ENCODE measurements around the gene MCIDAS. TPM values are rescaled to one million over a fixed set of nuclear protein-coding genes. Genes with fewer than 3 reads are reported as not detected.

The MCIDAS gene
- total RNA-seq, 1 donor from 2014 or later: not detected

- no peak for DNase-seq
- no peak for TF ChIP-seq CTCF (IDR thresholded peaks at IDR 0.05; ENCODE audit: partially characterized antibody, unreplicated experiment)
- no peaks in the 10 kb centered on the region for H3K36me3 Mint-ChIP-seq (ENCODE audit: unreplicated experiment)
- H3K4me3 Mint-ChIP-seq (ENCODE audit: unreplicated experiment): peak overlapping the region; percentile 81
- peaks cover 58% of the 10 kb centered on the region for H3K27me3 Mint-ChIP-seq (ENCODE audit: unreplicated experiment)
- H3K4me1 Mint-ChIP-seq (ENCODE audit: low read depth, unreplicated experiment): peaks cover 8% of the 10 kb centered on the region
- peaks cover 10% of the 10 kb centered on the region for H3K9me3 Mint-ChIP-seq (ENCODE audit: unreplicated experiment)
- H3K27ac Mint-ChIP-seq (ENCODE audit: unreplicated experiment): peak overlapping the region; percentile 50
These were observed 732 bp upstream of the MCIDAS start for GRCh38 chr5:55227664-55228430.

GRCh38 chr5:55226027-55226933 lies 835 bp downstream of the MCIDAS start:
- H3K27ac Mint-ChIP-seq (ENCODE audit: unreplicated experiment): no peak overlapping the region
- H3K9me3 Mint-ChIP-seq (ENCODE audit: unreplicated experiment): peaks cover 8% of the 10 kb centered on the region
- H3K4me1 Mint-ChIP-seq (ENCODE audit: low read depth, unreplicated experiment): peaks cover 3% of the 10 kb centered on the region
- no peaks in the 10 kb centered on the region for H3K36me3 Mint-ChIP-seq (ENCODE audit: unreplicated experiment)
- H3K4me3 Mint-ChIP-seq (ENCODE audit: unreplicated experiment): peak overlapping the region; percentile 38
- peak; percentile 89 for DNase-seq
- TF ChIP-seq CTCF (IDR thresholded peaks at IDR 0.05; ENCODE audit: partially characterized antibody, unreplicated experiment): peak; percentile 91
- peaks cover 61% of the 10 kb centered on the region for H3K27me3 Mint-ChIP-seq (ENCODE audit: unreplicated experiment)

GRCh38 chr5:55225346-55225745 lies 1.8 kb downstream of the MCIDAS start:
- H3K36me3 Mint-ChIP-seq (ENCODE audit: unreplicated experiment): no peaks in the 10 kb centered on the region
- DNase-seq: no peak
- H3K9me3 Mint-ChIP-seq (ENCODE audit: unreplicated experiment): peaks cover 8% of the 10 kb centered on the region
- H3K27me3 Mint-ChIP-seq (ENCODE audit: unreplicated experiment): peaks cover 55% of the 10 kb centered on the region
- no peak overlapping the region for H3K4me3 Mint-ChIP-seq (ENCODE audit: unreplicated experiment)
- no peak for TF ChIP-seq CTCF (IDR thresholded peaks at IDR 0.05; ENCODE audit: partially characterized antibody, unreplicated experiment)
- H3K4me1 Mint-ChIP-seq (ENCODE audit: low read depth, unreplicated experiment): peaks cover 3% of the 10 kb centered on the region
- no peak overlapping the region for H3K27ac Mint-ChIP-seq (ENCODE audit: unreplicated experiment)

- H3K9me3 Mint-ChIP-seq (ENCODE audit: unreplicated experiment): peaks cover 8% of the 10 kb centered on the region
- H3K27ac Mint-ChIP-seq (ENCODE audit: unreplicated experiment): no peak overlapping the region
- H3K36me3 Mint-ChIP-seq (ENCODE audit: unreplicated experiment): no peaks in the 10 kb centered on the region
- H3K4me3 Mint-ChIP-seq (ENCODE audit: unreplicated experiment): no peak overlapping the region
- peaks cover 42% of the 10 kb centered on the region for H3K27me3 Mint-ChIP-seq (ENCODE audit: unreplicated experiment)
- peaks cover 3% of the 10 kb centered on the region for H3K4me1 Mint-ChIP-seq (ENCODE audit: low read depth, unreplicated experiment)
- no peak for DNase-seq
- no peak for TF ChIP-seq CTCF (IDR thresholded peaks at IDR 0.05; ENCODE audit: partially characterized antibody, unreplicated experiment)
These were observed 3.3 kb downstream of the MCIDAS start for GRCh38 chr5:55223812-55224240.
